ENCODE data around the gene ZNF474. TPM values are rescaled to one million over a fixed set of nuclear protein-coding genes. Genes with fewer than 3 reads are reported as not detected.

ZNF474 gene
- total RNA-seq, 1 donor from 2014 or later = not detected

DNA sequence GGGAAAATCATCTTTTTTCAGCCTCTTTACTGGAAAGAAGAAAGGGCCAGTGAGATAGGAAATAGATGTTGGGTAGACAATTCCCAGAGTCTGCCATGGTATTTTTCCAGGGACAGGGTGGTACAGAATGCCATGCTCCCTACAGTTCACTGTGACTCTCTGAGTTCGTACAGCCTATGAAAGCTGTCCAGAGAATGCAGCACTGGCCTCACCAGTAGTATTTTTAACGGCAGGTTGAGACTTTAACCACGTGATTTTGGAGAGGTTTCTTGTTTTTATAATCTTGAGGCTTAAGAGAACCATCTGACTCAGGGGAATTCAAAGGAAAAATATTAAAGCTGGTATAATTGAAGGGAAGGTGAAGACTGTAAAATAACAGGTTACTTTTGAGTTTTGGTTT is 10.1 kb upstream of the ZNF474 start:
- no peaks in the 10 kb centered on the region for H3K36me3 ChIP-seq
- no peaks in the 10 kb centered on the region for H3K27me3 ChIP-seq
- intact Hi-C loops (cut with DNase I) = no loop called here
- no peaks in the 10 kb centered on the region for H3K4me1 ChIP-seq
- DNase-seq (ENCODE audit: low spot score in 2 of 2) = no peak
- H3K27ac ChIP-seq = no peak overlapping the region
- H3K9me3 ChIP-seq = no peaks in the 10 kb centered on the region
- no peak overlapping the region for H3K4me3 ChIP-seq
- TF ChIP-seq, protein P1, sequence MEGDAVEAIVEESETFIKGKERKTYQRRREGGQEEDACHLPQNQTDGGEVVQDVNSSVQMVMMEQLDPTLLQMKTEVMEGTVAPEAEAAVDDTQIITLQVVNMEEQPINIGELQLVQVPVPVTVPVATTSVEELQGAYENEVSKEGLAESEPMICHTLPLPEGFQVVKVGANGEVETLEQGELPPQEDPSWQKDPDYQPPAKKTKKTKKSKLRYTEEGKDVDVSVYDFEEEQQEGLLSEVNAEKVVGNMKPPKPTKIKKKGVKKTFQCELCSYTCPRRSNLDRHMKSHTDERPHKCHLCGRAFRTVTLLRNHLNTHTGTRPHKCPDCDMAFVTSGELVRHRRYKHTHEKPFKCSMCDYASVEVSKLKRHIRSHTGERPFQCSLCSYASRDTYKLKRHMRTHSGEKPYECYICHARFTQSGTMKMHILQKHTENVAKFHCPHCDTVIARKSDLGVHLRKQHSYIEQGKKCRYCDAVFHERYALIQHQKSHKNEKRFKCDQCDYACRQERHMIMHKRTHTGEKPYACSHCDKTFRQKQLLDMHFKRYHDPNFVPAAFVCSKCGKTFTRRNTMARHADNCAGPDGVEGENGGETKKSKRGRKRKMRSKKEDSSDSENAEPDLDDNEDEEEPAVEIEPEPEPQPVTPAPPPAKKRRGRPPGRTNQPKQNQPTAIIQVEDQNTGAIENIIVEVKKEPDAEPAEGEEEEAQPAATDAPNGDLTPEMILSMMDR (IDR thresholded peaks at IDR 0.05) = no peak

DNA sequence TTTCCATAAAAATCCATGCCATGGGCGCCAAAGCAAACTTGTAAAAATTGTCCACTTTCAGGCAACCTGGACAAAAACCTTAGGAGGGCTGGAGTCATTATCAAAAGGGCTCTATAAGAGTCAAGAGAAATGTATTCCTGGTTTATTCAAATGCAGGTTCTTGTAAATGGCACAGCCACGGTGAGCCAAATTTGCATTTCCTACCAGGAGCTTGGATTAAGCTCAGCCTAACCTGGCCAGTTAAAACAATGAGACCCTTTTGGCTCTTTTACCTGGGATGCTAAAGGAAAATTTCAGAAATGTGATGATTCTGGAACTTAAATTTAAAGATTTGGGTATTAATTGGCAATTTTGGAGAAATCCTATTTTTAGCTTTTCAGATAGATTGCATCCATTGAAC is 8.9 kb upstream of the ZNF474 start:
- Histone ChIP-seq H3K36me3 (no peaks in the 10 kb centered on the region), H3K27ac (no peak overlapping the region), H3K27me3 (no peaks in the 10 kb centered on the region), H3K4me3 (no peak overlapping the region), H3K4me1 (no peaks in the 10 kb centered on the region), H3K9me3 (no peaks in the 10 kb centered on the region)
- intact Hi-C loops (cut with DNase I) = no loop called here
- TF ChIP-seq, protein P1 (IDR thresholded peaks at IDR 0.05) = no peak
- DNase-seq (ENCODE audit: low spot score in 2 of 2) = no peak

DNA sequence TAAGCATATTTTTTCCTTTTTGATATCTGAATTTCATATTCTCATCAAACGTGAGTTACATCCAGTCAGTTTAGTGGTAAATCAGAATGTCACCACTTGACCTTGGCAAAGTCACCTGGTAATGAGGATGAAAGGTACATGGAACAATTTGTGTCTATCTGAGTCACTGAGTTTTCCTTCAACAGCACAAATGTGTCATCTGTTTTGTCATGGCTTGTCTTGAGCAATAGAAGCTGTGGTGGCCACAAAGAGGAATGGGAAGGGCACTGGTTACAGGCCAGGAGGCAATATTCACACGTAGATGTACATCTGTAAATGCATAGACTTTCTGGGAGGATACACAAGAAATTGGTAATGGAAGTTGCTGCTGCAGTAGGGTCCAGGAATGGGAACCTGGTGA is 8.4 kb upstream of the ZNF474 start:
- no peak overlapping the region for H3K27ac ChIP-seq
- H3K27me3 ChIP-seq = no peaks in the 10 kb centered on the region
- DNase-seq (ENCODE audit: low spot score in 2 of 2) = no peak
- intact Hi-C loops (cut with DNase I) = no loop called here
- TF ChIP-seq, protein P1 (IDR thresholded peaks at IDR 0.05) = no peak
- no peak overlapping the region for H3K4me3 ChIP-seq
- no peaks in the 10 kb centered on the region for H3K9me3 ChIP-seq
- no peaks in the 10 kb centered on the region for H3K36me3 ChIP-seq
- peaks cover 0 to 1% of the 10 kb centered on the region in 2 donors for H3K4me1 ChIP-seq

DNA sequence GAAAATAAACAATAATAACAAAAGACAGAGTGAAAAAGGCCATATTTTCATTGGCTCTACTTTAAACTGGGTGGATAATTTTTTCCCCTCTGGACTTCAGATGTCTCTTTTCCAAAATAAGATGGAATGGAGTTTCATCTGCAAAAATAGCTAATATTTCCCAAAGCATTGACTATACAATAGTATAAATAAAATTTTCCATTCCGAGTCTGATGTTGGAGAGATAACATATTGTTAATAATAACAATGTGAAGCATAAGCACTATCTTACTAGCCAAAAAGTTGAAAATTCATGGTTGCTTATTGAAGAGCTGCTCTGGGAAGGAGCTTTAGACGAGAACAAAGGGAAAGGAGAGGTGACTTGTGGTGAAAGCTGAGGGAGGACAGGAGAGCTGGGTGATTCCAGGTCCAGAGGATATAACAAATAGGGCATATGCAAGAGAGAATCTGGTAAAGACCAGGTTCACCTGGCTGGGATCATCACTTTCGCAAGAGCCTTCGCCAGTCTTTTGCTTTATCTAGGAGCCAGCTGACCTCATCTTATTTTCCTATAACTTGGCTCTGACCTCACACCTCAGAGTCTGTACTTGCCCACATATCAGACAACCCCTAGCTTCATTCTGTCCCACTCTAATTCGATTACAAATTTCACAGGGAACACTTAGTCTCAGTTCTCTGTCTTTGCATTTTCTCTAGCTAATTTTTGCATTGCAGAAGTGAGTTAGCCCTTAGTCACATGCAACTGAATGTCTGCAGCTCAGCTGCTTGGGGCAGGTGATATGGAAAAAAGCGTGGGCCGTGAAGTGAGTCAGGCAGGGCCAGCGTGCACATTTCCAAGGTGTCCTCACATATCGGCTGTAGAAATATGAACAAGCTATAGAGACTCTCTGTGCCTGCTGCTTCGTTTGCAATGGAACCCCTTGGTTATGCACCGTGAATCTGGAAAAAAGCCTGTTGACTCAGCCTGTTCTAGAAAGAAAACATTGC is 7.6 kb upstream of the ZNF474 start:
- DNase-seq (ENCODE audit: low spot score in 2 of 2) = no peak
- intact Hi-C loops (cut with DNase I) = no loop called here
- Histone ChIP-seq H3K4me3 (no peak overlapping the region), H3K4me1 (peaks cover 0 to 4% of the 10 kb centered on the region in 2 donors), H3K9me3 (no peaks in the 10 kb centered on the region), H3K27me3 (no peaks in the 10 kb centered on the region), H3K27ac (no peak overlapping the region), H3K36me3 (no peaks in the 10 kb centered on the region)
- TF ChIP-seq, protein P1 (IDR thresholded peaks at IDR 0.05) = no peak

DNA sequence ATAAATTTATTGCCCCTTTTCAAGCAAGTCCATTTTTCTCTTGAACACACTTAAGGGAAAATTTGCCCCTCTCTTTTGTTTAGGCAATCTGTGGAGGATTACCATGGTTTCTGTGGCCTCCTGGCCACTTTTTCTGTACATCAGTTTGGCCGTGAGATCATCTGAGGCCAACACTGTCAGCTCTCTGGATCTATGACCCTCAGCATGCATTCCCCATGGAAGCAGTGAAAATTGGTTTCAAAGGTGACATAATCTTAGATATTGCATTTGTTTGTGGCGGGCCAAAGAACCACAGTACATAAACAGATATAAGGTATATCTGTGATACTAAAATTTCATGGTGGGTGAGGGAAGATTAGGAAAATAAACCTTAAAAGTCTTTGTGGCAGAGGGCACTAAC is 4.6 kb upstream of the ZNF474 start:
- intact Hi-C loops (cut with DNase I) = no loop called here
- TF ChIP-seq, protein P1 (IDR thresholded peaks at IDR 0.05) = no peak
- DNase-seq (ENCODE audit: low spot score in 2 of 2) = no peak
- Histone ChIP-seq H3K4me3 (no peak overlapping the region), H3K27ac (no peak overlapping the region), H3K4me1 (peaks cover 0 to 7% of the 10 kb centered on the region in 2 donors), H3K9me3 (no peaks in the 10 kb centered on the region), H3K36me3 (no peaks in the 10 kb centered on the region), H3K27me3 (no peaks in the 10 kb centered on the region)
